Nucleus accumbens (tissue), 56 donors: ENCODE results near the gene ARL16.
A peak's percentile ranks its signal among the peaks of the same experiment; 100 is the strongest.

Experiments
- DNase-seq, 56 donors: peaks; one replicate each; lab custom pipeline; 2025; lab: John Stamatoyannopoulos, UW

Gene ARL16

DNA sequence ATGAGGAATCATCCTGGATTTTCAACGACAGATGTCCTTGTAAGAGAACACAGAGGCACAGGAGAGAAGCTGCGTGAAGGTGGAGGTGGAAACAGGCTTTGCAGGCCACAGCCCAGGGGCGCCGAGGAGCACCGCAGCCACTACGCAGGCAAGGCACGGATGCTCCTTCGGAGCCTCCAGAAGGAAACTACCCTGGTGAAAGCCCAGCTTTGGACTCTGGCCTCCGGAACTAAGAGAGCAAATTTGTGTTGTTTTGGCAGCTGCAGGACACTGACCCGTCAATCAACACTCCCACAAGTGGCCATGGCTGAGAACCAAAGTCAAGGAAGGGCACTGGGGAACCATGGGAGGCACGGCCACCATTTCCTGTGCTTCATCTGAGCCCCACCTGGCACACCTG is 3.4 kb downstream of the ARL16 start:
- DNase-seq, result no peak

DNA sequence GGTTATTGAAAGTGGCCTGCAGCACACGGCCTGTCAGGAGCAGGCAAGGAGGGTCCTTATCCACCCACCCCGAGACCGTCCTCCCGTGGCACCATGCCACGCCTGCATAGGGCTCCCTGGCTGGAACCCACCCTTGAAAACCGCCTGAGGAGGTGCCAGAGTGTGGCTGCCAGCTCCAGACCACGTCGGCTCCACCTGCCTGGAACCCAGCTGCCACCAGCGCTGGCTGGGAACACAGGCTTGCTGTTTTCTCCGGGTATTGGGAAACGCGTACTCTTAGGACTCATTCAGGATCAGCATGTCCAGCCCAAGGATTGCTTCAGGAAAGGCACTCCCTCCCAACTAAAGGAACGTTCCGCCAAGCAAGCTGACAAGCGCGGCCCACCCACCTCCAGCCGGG is 6.7 kb downstream of the ARL16 start:
- DNase-seq, result peak in 1 of 56 donors; percentile 9

DNA sequence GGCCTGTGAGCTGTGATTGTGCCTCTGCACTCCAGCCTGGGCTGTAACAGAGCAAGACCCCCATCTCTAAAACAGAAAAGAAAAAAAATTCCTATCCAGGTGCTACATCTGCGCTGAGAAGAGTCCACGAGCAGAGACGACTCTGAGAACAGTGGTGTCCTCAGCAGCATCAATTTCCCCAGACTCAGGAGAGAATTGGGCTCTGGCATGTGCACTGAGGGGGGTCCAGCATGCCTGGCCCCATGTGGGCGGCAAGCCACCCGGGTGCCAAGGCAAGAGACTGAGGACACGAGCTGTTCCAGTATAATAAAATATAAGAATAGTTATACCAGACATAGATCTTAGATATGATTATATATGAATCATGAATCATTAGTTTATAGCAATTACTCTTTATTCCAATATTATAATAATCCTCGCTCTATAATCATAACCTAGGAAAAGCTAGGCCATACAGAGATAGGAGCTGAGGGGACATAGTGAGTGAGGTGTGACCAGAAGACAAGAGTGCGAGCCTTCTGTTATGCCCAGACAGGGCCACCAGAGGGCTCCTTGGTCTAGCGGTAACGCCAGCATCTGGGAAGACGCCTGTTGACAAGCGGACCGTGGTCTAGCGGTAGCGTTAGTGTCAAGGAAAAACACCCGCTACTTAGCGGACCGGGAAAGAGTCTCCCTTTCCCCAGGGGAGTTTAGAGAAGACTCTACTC is 7.9 kb downstream of the ARL16 start:
- DNase-seq, result peak in 7 of 56 donors; percentile 13 to 57 (median 25)

DNA sequence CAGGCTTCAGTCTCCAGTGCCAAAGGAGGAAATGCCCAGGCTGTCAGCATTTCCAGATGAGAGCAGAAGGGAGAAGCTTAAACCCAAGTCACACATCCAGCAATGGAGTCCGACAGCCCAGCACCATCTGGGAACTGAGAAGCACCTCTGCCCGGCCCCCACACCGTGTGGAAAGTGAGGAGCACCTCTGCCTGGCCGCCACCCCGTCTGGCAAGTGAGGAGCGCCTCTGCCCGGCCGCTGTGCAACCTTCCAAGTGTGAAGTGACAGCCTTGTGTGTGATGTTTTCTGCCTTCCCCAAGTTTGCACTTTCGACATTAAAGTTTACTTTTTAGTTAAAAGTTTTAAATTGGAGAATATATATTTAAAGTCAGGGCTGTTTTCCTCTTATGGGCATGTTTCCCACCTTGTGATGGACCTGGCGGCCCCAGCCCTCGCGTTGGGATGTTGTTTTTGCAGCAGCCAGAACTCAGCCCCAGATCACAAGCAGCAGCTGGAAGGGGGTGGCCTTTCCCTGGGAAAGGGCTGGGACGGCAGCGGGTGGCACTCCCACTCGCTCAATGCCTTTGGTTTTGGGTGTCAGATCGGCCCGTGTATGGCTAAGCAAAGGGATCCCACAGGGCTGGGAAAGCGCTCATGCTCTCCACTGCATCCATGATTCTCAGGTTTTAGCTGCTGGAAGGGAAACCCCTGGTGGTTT is 9.9 kb downstream of the ARL16 start:
- DNase-seq, result no peak

DNA sequence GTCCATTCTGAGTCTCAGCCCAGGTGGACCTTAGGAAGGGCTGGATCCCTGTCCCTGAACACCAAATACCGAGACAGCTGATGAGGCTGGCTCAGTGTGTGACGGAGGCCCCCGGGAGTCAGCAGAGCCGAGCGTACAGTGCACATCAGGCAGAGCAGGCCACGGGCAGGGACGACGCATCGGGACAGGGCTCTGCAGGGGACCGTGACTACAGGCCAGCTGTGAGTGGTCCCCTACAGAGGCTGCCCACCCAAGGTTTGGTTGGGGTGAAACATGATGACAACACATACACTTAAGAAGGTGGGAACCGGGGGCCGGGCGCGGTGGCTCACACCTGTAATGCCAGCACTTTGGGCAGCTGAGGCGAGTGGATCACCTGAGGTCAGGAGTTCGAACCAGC is 10.6 kb downstream of the ARL16 start:
- DNase-seq, result no peak

DNA sequence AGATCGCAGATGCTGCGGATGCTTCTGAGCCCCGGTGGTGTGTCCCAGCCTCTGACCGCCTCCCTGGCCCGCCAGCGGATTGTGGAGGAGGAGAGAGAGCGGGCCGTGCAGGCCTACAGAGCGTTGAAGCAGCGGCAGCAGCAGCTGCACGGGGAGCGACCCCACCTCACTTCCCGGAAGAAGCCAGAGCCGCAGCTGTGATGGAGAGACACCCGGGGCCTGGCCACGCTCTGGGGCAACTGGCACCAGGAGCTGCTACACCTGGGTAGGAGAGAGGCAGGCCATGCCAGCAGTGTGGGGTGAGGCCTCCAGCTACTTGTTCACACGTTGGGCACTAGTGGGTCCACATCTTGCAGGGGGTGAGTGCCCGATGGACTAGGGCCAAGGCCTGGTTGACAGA is 11.1 kb downstream of the ARL16 start:
- DNase-seq, result no peak

DNA sequence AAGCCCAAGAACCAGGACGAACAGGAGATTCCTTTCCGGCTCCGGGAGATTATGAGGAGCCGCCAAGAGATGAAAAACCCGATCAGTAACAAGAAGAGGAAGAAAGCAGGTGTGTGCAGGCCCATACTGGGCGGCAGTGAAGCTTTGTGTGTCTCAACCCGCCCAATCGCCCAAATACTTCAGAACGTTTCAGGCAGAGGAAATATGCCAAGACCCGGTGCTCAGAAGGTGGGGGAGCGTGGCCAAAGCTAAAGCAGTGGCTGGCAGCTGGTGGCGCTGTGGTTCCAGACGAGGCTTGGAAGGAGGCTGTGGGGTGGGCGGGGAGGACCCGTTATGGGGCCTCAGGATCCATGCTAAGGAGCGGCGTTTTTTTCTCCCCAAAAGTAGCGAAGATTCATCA is 15.8 kb downstream of the ARL16 start:
- no peak for DNase-seq

DNA sequence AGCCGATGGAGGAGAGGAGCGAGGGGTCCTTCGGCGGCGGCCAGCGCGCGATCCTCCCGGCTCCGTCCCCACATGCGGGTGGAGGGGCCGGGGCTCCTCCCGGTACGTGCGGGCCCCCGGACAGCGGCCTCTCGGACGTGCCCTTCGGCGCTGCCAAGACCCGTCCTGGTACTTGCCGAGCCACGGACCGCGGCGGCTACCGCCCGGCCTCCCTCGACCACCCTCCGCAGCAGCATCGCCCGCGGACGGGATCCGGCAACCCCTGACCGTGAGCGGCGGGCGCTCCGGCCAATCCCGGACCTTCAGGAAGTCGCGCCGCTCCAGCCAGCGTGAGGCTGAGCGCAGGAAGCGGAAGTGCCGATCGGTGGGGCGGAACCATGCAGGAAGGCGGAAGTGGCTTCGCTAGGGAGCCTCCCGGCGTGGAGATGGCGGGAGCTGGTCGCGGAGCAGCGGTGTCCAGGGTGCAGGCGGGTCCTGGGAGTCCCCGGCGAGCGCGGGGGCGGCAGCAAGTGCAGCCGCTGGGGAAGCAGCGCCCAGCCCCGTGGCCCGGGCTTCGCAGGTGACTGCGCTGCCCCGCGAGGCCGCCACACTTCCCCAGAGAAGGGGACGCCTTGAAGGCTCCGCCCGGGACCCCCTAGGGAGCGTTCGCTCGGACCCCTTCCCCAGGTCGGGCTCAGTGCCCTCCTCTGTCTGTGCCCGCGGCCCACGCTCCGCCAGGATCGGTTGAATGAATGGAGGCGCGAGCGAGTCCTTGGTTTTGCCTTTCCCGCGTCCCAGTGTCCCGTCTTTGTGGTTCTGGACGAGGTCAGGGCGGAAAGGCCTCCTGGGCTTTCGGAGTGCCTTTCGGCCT is 17.0 kb downstream of the ARL16 start, which contains the start of the genes CCDC137 and OXLD1:
TSS of gene CCDC137 (plus strand) at position 396 of the 850 bp plus-strand sequence. CDS start at position 426, 30 bp downstream.
TSS of gene OXLD1 (minus strand) at position 264 of the 850 bp plus-strand sequence. CDS start at position 236, 28 bp downstream.
- DNase-seq, result peak; percentile 51 to 97 (median 92)

DNA sequence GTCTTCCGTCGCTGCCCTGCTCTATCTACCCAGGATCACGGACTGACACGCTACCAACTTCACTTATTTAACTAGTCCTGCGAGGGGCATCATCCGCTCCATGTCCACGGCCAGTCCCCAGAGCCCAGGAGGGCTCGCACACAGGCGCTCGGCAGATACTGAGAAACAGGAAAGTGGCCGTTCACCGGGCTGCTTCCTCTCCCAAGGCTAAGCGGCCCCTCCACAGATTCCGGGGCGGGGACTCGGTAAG is 17.6 kb downstream of the ARL16 start:
- peak in 1 of 56 donors; percentile 43 for DNase-seq

DNA sequence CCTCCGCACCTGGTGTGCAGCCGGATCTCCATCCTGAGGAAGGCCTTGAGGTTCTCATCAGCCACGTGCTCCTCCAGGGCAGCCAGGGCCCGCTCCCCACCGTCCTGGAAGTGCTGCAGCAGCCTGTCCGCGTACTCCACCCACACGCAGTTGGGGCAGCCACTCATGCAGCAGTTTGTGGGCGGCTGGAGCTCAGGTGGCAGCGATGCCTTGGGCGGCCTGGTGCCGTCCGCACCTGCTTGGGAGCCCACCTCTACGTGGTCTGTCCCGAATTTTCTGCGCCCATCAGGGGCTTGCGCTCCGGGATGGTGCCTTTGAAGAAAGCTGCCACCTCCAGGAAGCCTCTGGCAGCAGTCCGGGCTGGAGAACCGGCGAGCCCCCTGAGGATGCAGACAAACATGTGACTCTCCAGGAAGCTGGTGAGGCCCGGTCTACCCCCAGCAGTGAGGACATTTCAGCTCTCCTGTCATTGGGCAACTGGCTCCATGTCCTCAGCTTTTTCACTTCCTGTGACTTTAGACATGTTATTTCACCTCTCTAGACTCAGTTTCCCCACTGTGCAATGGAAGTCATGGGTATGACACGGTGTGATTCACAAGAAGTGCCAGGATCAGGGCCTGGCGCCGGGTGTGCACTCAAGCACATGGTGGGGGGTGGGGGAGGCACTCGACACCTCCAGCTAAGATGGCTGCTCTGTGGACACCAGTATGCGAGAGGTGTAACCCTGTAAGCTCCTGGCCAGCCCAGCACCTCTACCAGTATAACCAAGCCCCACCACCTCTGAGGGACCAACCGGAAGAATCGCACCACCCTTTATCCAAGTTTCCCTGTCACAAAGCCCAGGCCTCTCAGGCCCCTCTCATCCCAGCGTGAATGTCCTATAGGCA is 18.1 kb downstream of the ARL16 start:
- peak in 5 of 56 donors; percentile 7 to 23 (median 17) for DNase-seq

DNA sequence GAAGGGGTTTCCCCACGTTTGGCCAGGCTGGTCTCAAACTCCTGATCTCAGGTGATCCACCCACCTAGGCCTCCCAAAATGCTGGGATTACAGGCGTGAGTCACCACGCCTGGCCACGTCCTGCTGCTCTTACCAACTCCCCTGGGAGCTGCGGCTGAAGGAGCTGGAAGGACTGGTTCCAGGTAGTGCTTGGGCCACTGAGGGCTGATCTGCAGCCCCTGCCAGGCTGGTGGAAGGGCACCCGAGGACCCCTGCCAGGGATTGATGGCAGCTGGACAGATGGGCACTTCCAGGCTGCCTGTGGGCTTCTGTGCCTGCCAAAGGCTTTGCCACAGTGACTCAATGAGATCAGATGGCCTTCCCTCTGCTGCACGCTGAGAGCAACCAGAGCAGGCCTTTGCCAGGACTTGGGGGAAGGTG is 19.5 kb downstream of the ARL16 start:
- no peak for DNase-seq

DNA sequence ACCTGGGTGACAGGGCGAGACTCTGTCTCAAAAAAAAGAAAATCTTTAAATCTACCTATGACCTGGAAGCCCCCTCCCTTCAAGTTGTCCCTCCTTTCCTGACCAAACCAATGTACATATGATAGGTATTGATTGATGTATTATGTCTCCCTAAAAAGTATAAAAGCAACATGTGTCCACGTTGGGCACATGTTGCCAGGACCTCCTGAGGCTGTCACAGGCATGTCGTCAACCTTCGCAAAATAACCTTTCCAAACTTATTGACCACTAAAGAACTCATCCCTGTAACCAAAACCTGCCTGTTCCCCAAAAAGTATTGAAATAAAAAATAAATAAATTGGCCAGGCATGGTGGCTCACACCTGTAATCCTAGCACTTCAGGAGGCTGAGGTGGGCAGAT is 21.6 kb downstream of the ARL16 start:
- DNase-seq, result no peak

DNA sequence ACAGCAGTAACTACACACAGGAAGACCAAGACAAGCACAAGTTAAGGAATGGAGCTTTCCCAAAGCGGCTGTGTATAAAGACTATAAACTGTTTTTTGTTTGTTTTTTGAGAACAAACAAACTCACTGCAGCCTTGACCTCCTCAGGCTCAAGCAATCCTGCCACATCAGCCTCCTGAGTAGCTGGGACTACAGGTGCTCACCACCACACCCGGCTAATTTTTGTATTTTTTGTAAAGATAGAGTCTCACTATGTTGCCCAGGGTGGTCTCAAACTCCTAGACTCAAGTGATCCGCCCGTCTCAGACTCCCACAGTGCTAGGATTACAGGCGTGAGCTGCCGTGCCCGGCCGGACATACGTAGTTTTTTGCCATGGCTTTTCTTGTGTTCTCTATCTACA is 23.2 kb downstream of the ARL16 start:
- no peak for DNase-seq

DNA sequence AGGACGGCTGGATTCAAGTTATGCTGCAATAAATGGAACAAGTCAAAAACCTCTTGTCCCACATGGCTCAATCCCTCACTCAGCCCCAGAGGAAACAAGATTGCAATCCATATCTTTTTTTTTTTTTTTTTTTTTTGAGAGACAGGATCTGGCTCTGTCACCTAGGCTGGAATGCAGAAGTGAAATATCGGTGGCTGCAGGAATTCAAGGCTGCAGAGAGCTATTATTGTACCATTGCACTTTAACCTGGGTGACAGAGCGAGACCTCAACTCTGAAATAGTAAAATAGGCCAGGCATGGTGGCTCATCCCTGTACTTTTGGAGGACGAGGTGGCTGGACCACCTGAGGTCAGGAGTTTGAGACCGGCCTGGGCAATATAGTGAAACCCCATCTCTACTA is 24.6 kb downstream of the ARL16 start:
- DNase-seq, result no peak

DNA sequence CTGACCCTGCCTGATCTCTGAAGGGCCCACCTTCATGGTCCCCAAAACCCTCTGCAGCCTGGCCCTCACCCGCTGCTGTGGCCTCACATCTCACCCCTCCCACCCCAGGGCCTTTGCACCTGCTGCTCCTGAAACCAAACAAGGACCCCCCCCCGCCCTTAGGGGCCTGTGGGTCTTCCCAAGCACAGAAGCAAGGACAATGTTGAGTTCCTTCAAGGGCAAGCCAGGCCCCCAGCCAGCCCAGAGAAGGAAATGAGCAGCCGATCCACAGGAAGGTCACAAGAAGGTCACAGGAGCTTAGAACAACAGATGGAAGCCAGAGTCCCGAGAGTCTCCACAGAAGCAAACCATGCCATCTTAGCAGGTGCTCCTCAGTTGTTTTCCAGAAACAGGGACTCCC is 26.8 kb downstream of the ARL16 start:
- no peak for DNase-seq

DNA sequence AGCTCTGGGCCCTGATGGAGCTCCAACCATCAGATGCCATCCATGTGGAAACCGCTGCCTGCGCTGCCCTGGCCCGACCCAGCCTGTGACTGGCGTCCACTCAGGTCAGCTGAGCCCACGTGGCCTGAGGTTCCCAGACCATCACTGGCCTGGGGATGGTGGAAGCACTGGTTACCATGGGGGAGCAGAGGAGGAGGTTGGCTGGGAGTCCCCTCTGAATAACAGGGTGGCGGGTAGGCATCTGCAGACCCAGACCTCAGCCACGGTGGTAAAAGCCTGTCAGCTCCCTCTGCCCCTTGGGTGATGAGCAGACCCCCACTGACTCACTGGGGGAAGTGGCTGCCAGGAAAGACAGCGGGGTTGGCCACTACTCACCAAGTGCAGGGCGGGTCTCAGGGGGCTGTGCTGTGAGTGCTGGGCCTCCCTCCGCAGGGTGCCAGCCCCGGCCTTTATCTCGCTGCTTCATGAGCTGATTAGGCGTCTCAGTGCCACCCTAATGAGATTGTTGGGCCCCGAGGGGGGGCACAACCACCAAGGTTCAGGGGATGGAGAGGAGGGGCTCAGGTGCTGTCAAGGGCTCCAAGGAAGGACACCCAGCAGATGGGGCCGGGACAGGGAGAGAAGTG is 27.4 kb downstream of the ARL16 start, which contains the start of gene PDE6G:
TSS of gene PDE6G (minus strand) at position 425 of the 626 bp plus-strand sequence. CDS start 3,237 bp downstream, outside the sequence.
- no peak for DNase-seq

DNA sequence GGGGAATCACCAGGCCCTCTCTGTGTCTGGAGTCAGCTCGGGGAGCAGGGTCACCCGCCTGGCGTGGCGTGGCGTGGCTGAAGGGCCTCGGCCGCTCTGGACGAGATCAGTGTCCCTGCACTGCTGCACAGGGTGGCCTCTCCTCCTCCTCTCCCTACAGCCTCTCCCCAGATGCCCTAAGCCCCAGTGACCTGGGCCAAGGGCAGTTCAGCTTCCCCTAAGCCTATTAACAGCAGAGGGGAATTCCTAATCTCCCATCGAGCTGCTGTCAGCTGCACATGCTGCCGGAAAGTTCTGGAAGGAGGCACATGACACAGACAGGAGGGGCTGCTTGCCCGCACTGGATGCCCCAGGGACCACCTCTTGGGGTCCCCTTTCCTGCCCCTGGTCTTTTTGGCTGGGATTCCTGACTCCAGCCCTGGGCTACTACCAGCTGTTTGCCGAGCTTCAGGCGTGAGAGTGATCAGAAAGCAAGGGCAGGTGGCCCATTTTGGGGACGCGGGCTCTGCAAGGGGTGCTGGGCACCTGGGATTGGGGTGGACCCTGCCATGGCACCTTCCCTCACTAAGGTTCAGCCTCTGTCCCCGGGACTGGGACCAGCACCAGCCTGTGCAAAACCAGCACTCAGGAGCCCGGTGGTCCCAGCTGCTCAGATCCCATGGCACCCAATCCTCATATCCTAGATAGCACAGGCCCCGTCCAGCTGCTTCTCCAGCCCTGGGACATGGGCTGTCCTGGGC is 28.0 kb downstream of the ARL16 start:
- no peak for DNase-seq

DNA sequence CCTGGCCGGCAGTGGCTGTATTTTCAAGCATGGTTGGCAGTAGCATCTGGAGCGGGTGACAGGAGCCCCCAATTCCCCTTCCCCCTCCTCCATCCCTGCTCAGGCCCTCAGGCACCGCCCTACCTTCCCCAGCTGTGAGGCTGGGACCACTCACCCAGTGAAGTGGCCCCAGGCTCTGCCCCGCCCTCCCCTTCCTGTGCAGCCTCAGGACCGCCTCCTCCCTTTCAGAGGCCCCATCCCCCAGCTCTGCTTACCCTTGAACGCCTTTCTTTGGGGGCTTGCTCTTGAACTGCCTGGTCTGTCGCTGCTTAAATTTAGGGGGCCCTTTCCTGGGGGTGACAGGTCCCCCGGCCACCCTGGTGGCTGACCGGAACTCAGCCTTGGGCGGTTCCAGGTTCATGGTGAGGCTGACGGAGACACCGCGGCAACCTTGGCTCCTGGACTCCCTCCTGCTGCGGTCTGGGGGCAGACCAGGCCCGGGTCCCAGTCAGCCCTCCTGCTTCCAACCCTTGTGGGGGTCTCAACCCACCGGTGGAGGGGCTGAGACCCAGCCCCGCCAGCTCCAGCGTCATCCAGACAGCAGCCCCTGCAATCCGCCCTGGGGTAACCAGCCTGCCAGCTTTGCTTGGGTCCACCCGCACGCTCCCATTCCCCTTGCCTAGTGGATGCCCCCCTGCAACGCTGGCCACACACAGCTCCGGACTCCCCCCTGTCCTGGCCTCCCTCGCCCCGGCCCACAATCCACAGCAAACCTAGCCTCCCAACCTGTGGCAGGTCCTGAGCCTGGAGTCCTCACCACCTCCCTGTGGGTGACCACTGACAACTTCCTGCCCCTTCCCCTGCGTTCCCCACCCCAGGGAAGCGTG is 30.5 kb downstream of the ARL16 start:
- DNase-seq, result no peak
